Measurements from ENCODE around the gene SZT2. TPM values are rescaled to one million over a fixed set of nuclear protein-coding genes. Genes with fewer than 3 reads are reported as not detected.

The SZT2 gene
- total RNA-seq, 1 experiment from 2014 or later = 65.3 TPM

GRCh38 chr1:43430831-43431230 lies 41.1 kb downstream of the SZT2 start:
- Mint-ChIP-seq H3K4me3 (ENCODE audit: unreplicated experiment) (no peak overlapping the region), H3K9me3 (ENCODE audit: unreplicated experiment) (no peaks in the 10 kb centered on the region), H3K4me1 (ENCODE audit: insufficient read depth, unreplicated experiment) (peaks cover 5% of the 10 kb centered on the region), H3K27ac (ENCODE audit: low read depth, unreplicated experiment) (no peak overlapping the region), H3K27me3 (ENCODE audit: insufficient read depth, unreplicated experiment) (no peaks in the 10 kb centered on the region), H3K36me3 (ENCODE audit: insufficient read depth, unreplicated experiment) (peaks cover 75% of the 10 kb centered on the region)
- CTCF ChIA-PET = no interaction called here
- no peak for DNase-seq (ENCODE audit: unreplicated experiment)
- intact Hi-C loops (cut with micrococcal nuclease) = no loop called here
- POLR2A ChIA-PET = no interaction called here
- TF ChIP-seq CTCF (IDR thresholded peaks at IDR 0.05; ENCODE audit: unreplicated experiment) = no peak
- no TSS peak for BruUV-seq (replicated peaks)

GRCh38 chr1:43431676-43432075 lies 42.0 kb downstream of the SZT2 start:
- BruUV-seq (replicated peaks) = no TSS peak
- H3K9me3 Mint-ChIP-seq (ENCODE audit: unreplicated experiment) = no peaks in the 10 kb centered on the region
- no peak for TF ChIP-seq CTCF (IDR thresholded peaks at IDR 0.05; ENCODE audit: unreplicated experiment)
- no peak for DNase-seq (ENCODE audit: unreplicated experiment)
- H3K4me3 Mint-ChIP-seq (ENCODE audit: unreplicated experiment) = no peak overlapping the region
- CTCF ChIA-PET = no interaction called here
- H3K36me3 Mint-ChIP-seq (ENCODE audit: insufficient read depth, unreplicated experiment) = peaks cover 77% of the 10 kb centered on the region
- H3K27me3 Mint-ChIP-seq (ENCODE audit: insufficient read depth, unreplicated experiment) = no peaks in the 10 kb centered on the region
- H3K4me1 Mint-ChIP-seq (ENCODE audit: insufficient read depth, unreplicated experiment) = peaks cover 3% of the 10 kb centered on the region
- POLR2A ChIA-PET = interaction anchor here (0.9 kb wide), 1 partner anchor 13 kb away, joined by 3 read pairs; no protein-coding TSS in a partner anchor
- intact Hi-C loops (cut with micrococcal nuclease) = no loop called here
- no peak overlapping the region for H3K27ac Mint-ChIP-seq (ENCODE audit: low read depth, unreplicated experiment)

GRCh38 chr1:43432171-43432860 lies 42.6 kb downstream of the SZT2 start:
- Mint-ChIP-seq H3K4me3 (ENCODE audit: unreplicated experiment) (no peak overlapping the region), H3K9me3 (ENCODE audit: unreplicated experiment) (no peaks in the 10 kb centered on the region), H3K27ac (ENCODE audit: low read depth, unreplicated experiment) (no peak overlapping the region), H3K4me1 (ENCODE audit: insufficient read depth, unreplicated experiment) (no peaks in the 10 kb centered on the region), H3K36me3 (ENCODE audit: insufficient read depth, unreplicated experiment) (peaks cover 77% of the 10 kb centered on the region), H3K27me3 (ENCODE audit: insufficient read depth, unreplicated experiment) (no peaks in the 10 kb centered on the region)
- DNase-seq (ENCODE audit: unreplicated experiment) = no peak
- CTCF ChIA-PET = interaction anchor here (1.1 kb wide), 1 partner anchor 195 kb away, joined by 3 read pairs; no protein-coding TSS in a partner anchor
- POLR2A ChIA-PET = interaction anchor here (0.9 kb wide), 1 partner anchor 12 kb away, joined by 3 read pairs; no protein-coding TSS in a partner anchor
- no TSS peak for BruUV-seq (replicated peaks)
- intact Hi-C loops (cut with micrococcal nuclease) = no loop called here
- TF ChIP-seq CTCF (IDR thresholded peaks at IDR 0.05; ENCODE audit: unreplicated experiment) = no peak

GRCh38 chr1:43432907-43433306 lies 43.2 kb downstream of the SZT2 start:
- Mint-ChIP-seq H3K36me3 (ENCODE audit: insufficient read depth, unreplicated experiment) (peaks cover 77% of the 10 kb centered on the region), H3K4me3 (ENCODE audit: unreplicated experiment) (no peak overlapping the region), H3K27me3 (ENCODE audit: insufficient read depth, unreplicated experiment) (no peaks in the 10 kb centered on the region), H3K27ac (ENCODE audit: low read depth, unreplicated experiment) (no peak overlapping the region), H3K4me1 (ENCODE audit: insufficient read depth, unreplicated experiment) (no peaks in the 10 kb centered on the region), H3K9me3 (ENCODE audit: unreplicated experiment) (no peaks in the 10 kb centered on the region)
- intact Hi-C loops (cut with micrococcal nuclease) = no loop called here
- no peak for TF ChIP-seq CTCF (IDR thresholded peaks at IDR 0.05; ENCODE audit: unreplicated experiment)
- BruUV-seq (replicated peaks) = no TSS peak
- no peak for DNase-seq (ENCODE audit: unreplicated experiment)
- ChIA-PET POLR2A (no interaction called here), CTCF (interaction anchor here (0.5 to 1.1 kb wide), 2 partner anchors 196 to 501 kb away, joined by 3 to 5 read pairs; no protein-coding TSS in a partner anchor)

Data from MCF 10A (cell line).